Heart left ventricle (tissue), 16 donors: ENCODE data around the gene NOX5. TPM values are rescaled to one million over a fixed set of nuclear protein-coding genes. Genes with fewer than 3 reads are reported as not detected.

Source experiments
- ATAC-seq, 4 donors: fragments of 200-7000 bp; cut with Tn5 transposase; one replicate each; pipeline ENCODE4 v1.9.1; 2020 to 2022; ENCODE audit warnings: moderate library complexity in 4 of 4, mild to moderate bottlenecking in 3 of 4, moderate number of reproducible peaks in 1 of 4
- DNase-seq, 5 donors: peaks; one replicate each; pipeline ENCODE4 v3.0.0-alpha.2; 2020
- H3K27ac ChIP-seq, 12 donors: fragments of 200-600 bp; sonication (generic) in 4 of 12; one replicate each; pipeline versions ENCODE4 v1.5.0 to v1.8.0; 2016 to 2022; ENCODE audit warnings: mild to moderate bottlenecking in 2 of 12
- H3K27me3 ChIP-seq, 9 donors: fragments of 200-600 bp; sonication (generic) in 2 of 9; one replicate each; pipeline versions ENCODE4 v1.5.1 to v1.8.0; 2016 to 2022; ENCODE audit warnings: mild to moderate bottlenecking in 3 of 9
- H3K36me3 ChIP-seq, 9 donors: fragments of 200-600 bp; sonication (generic) in 2 of 9; one replicate each; pipeline versions ENCODE4 v1.5.0 to v1.8.0; 2018 to 2022; ENCODE audit warnings: mild to moderate bottlenecking in 2 of 9
- H3K4me1 ChIP-seq, 12 donors: fragments of 200-600 bp; sonication (generic) in 4 of 12; one replicate each; pipeline versions ENCODE4 v1.5.0 to v1.8.0; 2016 to 2022; ENCODE audit warnings: mild to moderate bottlenecking in 3 of 12
- H3K4me3 ChIP-seq, 12 donors: fragments of 200-600 bp; sonication (generic) in 4 of 12; one replicate each; pipeline versions ENCODE4 v1.5.0 to v1.8.0; 2017 to 2022; ENCODE audit warnings: mild to moderate bottlenecking in 9 of 12, moderate library complexity in 4 of 12
- H3K9me3 ChIP-seq, 12 donors: fragments of 200-600 bp; sonication (generic) in 4 of 12; one replicate each; pipeline versions ENCODE4 v1.5.0 to v1.8.0; 2016 to 2022; ENCODE audit warnings: mild to moderate bottlenecking in 1 of 12
- CTCF ChIP-seq, 12 donors: fragments of 200-600 bp; sonication (generic) in 4 of 12; IDR thresholded peaks; one replicate each; pipeline versions ENCODE4 v1.5.0 to v1.8.0; 2018 to 2022; ENCODE audit warnings: antibody characterized with exemption in 12 of 12, mild to moderate bottlenecking in 5 of 12
- POLR2A ChIP-seq, 2 donors: fragments of 450-650 bp; IDR thresholded peaks; one replicate each; pipeline ENCODE4 v1.6.1; 2017; ENCODE audit warnings: antibody characterized with exemption in 2 of 2, mild to moderate bottlenecking in 2 of 2, moderate library complexity in 2 of 2
- WGBS, 4 donors: extraction: QIAGEN DNeasy Blood & Tissue Kit in 2 of 4; methylation state at CpG; one replicate each; pipeline versions ENCODE4 v1.1.5 to v1.1.7; 2013 to 2018; 5-methylcytosine and 5-hydroxymethylcytosine counted together
- intact Hi-C, 10 donors: fragments of 100-400 bp; cut with DNase I; formaldehyde crosslinking; loops; one replicate each; pipeline versions ENCODE4 v1.11.1 to v1.14.2; 2022
- polyA plus RNA-seq, 2 donors: library from polyadenylated mRNA; stranded (reverse); fragments of 200-250 nt; gene quantifications; one replicate each; pipeline ENCODE4 v1.2.3, GENCODE V29; 2013
- total RNA-seq, 9 donors: library from RNA; depleted of rRNA in 2 of 9; stranded (reverse); fragments of >200 nt in 2 of 9; fragmentation: NEBNext Ultra II Directional in 3 of 9; extraction: Animal tissue kit (Norgen Biotek cat#: 25700) in 3 of 9; gene quantifications; one replicate each; pipeline versions ENCODE4 v1.1.0 to v1.2.4, GENCODE V29; 2016 to 2023
- donor health status: ischemic (EF 13 %, LVEDD 7.1; RV severe dilation, severe dysfunction).
- donor health status: healthy with polysubstance abuse.
- donor health status: DM: no; HTN: yes; CAD: no.
- donor health status: DM: no; HTN: no; CAD: no.
- donor health status: ischemic (EF 25% LVEDD 6.9; RV normal size, moderate dysfunction).
- donor health status: ischemic (EF 25% LVEDD 5.7; RV mildly dilated, moderate dysfunction).
- donor health status: healthy.
- donor health status: DM: yes; HTN: yes; CAD: no.
- donor health status: ischemic (EF 35%, LVEDD 5.7; RV mildly dilated, moderate dysfunction).
- donor health status: nonischemic (EF 11% LVEDD 7.7; RV severe dilation, severe dysfunction).
- donor health status: DM: yes; HTN: yes; CAD: no.
- donor health status: PGD.
- donor health status: ischemic (EF 29% LVEDD 5.4; RV normal size, mild dysfunction).
- donor health status: nonischemic (EF 23%, LVEDD 6.1; RV moderate dilation, normal function).

The NOX5 gene
- total and polyA plus RNA-seq, 11 donors, result 0.02 to 0.29 (median 0.04) TPM; not detected in 6

DNA sequence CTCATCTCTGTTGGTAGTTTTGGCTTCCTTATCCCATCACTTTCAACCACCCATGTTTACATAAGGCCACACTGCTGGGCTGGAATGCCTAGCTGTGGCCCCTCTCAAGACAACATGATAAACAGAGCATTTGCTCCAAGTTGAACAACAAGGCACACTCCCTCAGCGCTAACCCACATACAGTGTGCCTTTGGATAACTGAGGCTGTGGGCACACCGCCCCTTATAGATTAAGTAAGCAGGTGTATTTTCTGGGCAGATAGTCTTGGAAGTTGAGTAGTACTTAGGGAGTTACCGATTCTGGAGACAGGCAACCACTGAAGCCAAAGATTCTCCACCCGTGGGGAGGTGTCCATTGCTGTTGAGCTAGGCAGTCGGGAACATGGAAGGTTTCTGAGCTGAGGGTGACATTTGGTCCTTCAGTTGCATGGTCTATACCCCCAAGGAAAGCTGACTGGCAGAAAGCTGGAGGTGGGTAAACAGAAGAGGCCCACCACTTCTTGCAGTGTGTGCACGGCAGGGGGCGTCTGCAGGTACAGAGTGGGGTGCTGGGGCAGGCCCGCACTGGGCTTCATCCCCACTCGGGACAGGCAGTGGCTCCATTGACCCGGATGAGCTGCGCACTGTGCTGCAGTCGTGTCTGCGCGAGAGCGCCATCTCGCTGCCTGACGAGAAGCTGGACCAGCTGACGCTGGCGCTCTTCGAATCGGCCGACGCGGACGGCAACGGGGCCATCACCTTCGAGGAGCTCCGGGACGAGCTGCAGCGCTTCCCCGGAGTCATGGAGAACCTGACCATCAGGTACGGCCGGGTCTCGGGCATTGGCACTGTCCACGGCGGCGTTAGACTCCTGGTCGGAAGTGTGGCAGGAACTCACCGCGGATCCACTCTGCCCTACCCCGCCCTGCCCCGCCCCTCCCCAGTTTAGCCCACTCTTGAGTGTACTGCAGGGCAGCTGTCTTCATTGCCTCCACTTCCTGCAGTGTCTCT, 16.8 kb downstream of the NOX5 start:
- intact Hi-C loops, result no loop called here
- WGBS, 4 donors, result 13 to 46% (median 24%) methylated on average over 12 to 42 of the region's 42 CpGs
- Histone ChIP-seq H3K27me3 (peaks cover 0 to 38% (median 0%) of the 10 kb centered on the region in 9 donors), H3K9me3 (no peaks in the 10 kb centered on the region), H3K27ac (no peak overlapping the region), H3K36me3 (no peaks in the 10 kb centered on the region), H3K4me1 (peaks cover 0 to 9% (median 0%) of the 10 kb centered on the region in 12 donors), H3K4me3 (peak overlapping the region in 10 of 12 donors; percentile 8 to 45 (median 33))
- DNase-seq, result peak; percentile 18 to 79 (median 44)
- peak; percentile 79 to 86 (median 84) for ATAC-seq
- peak; percentile 30 to 66 (median 50) for TF ChIP-seq CTCF (IDR thresholded peaks at IDR 0.05)
- no peak for TF ChIP-seq POLR2A (IDR thresholded peaks at IDR 0.05)

DNA sequence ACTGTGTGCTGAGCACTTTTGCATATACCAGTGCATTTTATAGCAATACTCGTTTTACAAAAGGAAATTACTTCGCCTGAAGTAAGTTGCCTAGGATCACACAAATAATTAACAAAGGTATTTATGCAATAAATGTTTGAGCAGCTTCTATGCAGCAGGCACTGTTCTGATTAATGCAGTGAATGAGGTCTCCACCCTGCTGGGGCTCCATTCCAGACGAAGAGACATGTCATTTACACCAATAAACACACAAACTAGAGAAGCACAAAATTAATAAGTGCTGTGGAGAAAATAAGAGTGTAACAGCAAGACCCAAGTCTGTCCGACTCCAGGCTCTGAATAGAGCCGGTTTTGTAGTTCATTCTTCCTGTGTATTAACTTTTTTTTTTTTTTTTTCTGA, 17.5 kb downstream of the NOX5 start:
- Histone ChIP-seq H3K27me3 (peaks cover 0 to 38% (median 0%) of the 10 kb centered on the region in 9 donors), H3K4me3 (peak overlapping the region in 3 of 12 donors; percentile 30 to 45 (median 38)), H3K36me3 (no peaks in the 10 kb centered on the region), H3K4me1 (peaks cover 0 to 9% (median 0%) of the 10 kb centered on the region in 12 donors), H3K9me3 (no peaks in the 10 kb centered on the region), H3K27ac (no peak overlapping the region)
- ATAC-seq, result no peak
- intact Hi-C loops, result no loop called here
- no peak for TF ChIP-seq POLR2A (IDR thresholded peaks at IDR 0.05)
- TF ChIP-seq CTCF (IDR thresholded peaks at IDR 0.05), result no peak
- WGBS, 4 donors, result 52 to 70% (median 58%) methylated on average over 5 of the region's 5 CpGs
- no peak for DNase-seq

- peaks cover 0 to 9% (median 0%) of the 10 kb centered on the region in 12 donors for H3K4me1 ChIP-seq
- intact Hi-C loops, result no loop called here
- H3K36me3 ChIP-seq, result no peaks in the 10 kb centered on the region
- H3K27ac ChIP-seq, result no peak overlapping the region
- WGBS, 4 donors, result 85 to 90% (median 87%) methylated on average over 27 to 43 of the region's 43 CpGs
- H3K4me3 ChIP-seq, result no peak overlapping the region
- DNase-seq (no peak), ATAC-seq (no peak)
- peaks cover 0 to 38% (median 0%) of the 10 kb centered on the region in 9 donors for H3K27me3 ChIP-seq
- no peak for TF ChIP-seq POLR2A (IDR thresholded peaks at IDR 0.05)
- TF ChIP-seq CTCF (IDR thresholded peaks at IDR 0.05), result no peak
- H3K9me3 ChIP-seq, result no peaks in the 10 kb centered on the region
Observed at GRCh38 chr15:69032703-69033373, 18.3 kb downstream of the NOX5 start.

- TF ChIP-seq POLR2A (IDR thresholded peaks at IDR 0.05), result no peak
- TF ChIP-seq CTCF (IDR thresholded peaks at IDR 0.05), result no peak
- no peak overlapping the region for H3K27ac ChIP-seq
- 65 to 67% (median 66%) methylated on average over 4 of the region's 4 CpGs for WGBS, 4 donors
- peaks cover 0 to 38% (median 0%) of the 10 kb centered on the region in 9 donors for H3K27me3 ChIP-seq
- intact Hi-C loops, result no loop called here
- peaks cover 0 to 9% (median 0%) of the 10 kb centered on the region in 12 donors for H3K4me1 ChIP-seq
- no peak overlapping the region for H3K4me3 ChIP-seq
- H3K9me3 ChIP-seq, result no peaks in the 10 kb centered on the region
- DNase-seq (no peak), ATAC-seq (no peak)
- H3K36me3 ChIP-seq, result no peaks in the 10 kb centered on the region
Observed at GRCh38 chr15:69034352-69034751, 19.9 kb downstream of the NOX5 start.
